ENCODE results near the gene BNIPL. TPM values are rescaled to one million over a fixed set of nuclear protein-coding genes. Genes with fewer than 3 reads are reported as not detected.

Gene BNIPL
- total RNA-seq, 2 experiments from 2014 or later = 0.30 to 0.42 TPM

DNA sequence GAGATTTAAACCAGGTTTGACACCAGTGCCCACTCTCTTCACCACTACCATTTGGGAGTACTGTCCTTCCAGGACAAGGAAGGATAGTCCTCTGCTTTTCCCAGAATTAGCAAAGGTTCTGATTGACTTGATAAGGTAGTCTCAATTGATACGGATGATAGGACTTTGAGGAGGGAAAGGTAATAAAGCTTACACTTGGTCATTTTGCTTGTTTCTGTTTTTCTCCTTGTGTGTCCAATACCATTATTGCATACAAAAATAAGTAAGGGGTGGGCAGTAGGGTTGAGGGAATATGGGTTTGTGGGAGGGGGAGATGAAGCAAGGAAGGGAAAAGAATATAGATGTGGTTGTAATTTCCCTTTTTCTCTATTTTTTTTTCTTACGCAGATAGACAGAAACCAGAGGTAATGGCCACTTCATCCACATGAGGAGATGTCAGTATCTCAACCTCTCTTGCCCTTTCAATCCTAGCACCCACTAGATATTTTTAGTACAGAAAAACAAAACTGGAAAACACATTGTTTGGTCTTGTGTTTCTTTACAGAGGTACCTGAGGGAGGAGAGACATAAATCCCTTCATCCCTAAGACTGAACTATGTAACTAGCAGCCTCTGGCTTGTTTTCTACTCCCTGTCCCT, 13.8 kb downstream of the BNIPL start:
- Mint-ChIP-seq H3K27me3 (no peaks in the 10 kb centered on the region), H3K27ac (peak overlapping the region; percentile 90), H3K4me1 (ENCODE audit: low read depth) (peaks cover 85% of the 10 kb centered on the region), H3K36me3 (ENCODE audit: low read depth) (peaks cover 66% of the 10 kb centered on the region), H3K4me3 (peak overlapping the region; percentile 93), H3K9me3 (no peaks in the 10 kb centered on the region)
- ChIA-PET CTCF (interaction anchor here (0.7 to 8.3 kb wide), 5 partner anchors 8 to 26 kb away, joined by 3 to 58 read pairs (median 11); partner anchors contain the start of genes CDC42SE1, GABPB2 and MLLT11), POLR2A (interaction anchor here (1.0 to 6.7 kb wide), 8 partner anchors 9 to 107 kb away, joined by 4 to 144 read pairs (median 11); partner anchors contain the start of genes BNIPL, CDC42SE1, GABPB2 and MINDY1)
- H3K4me3 ChIP-seq (ENCODE audit: low read length) = no peak overlapping the region
- no peaks in the 10 kb centered on the region for H3K9me3 ChIP-seq (ENCODE audit: control insufficient read depth in 1 of 2, insufficient read depth in 1 of 2, low read length in 2 of 2)
- no peak for ATAC-seq (ENCODE audit: poor library complexity)
- peak overlapping the region in 1 of 2 donors; percentile 34 for H3K27ac ChIP-seq (ENCODE audit: low read depth in 1 of 2, low read length in 2 of 2)
- peaks cover 43% of the 10 kb centered on the region for H3K36me3 ChIP-seq (ENCODE audit: insufficient read depth, low read length)
- no peak for TF ChIP-seq CTCF (IDR thresholded peaks at IDR 0.05)
- no peaks in the 10 kb centered on the region for H3K27me3 ChIP-seq (ENCODE audit: control insufficient read depth in 1 of 2, insufficient read depth in 2 of 2, low read length in 2 of 2)
- intact Hi-C loops (cut with DNase I, micrococcal nuclease) = no loop called here
- H3K4me1 ChIP-seq (ENCODE audit: insufficient read depth, low read length) = peaks cover 72% of the 10 kb centered on the region
- DNase-seq = no peak

DNA sequence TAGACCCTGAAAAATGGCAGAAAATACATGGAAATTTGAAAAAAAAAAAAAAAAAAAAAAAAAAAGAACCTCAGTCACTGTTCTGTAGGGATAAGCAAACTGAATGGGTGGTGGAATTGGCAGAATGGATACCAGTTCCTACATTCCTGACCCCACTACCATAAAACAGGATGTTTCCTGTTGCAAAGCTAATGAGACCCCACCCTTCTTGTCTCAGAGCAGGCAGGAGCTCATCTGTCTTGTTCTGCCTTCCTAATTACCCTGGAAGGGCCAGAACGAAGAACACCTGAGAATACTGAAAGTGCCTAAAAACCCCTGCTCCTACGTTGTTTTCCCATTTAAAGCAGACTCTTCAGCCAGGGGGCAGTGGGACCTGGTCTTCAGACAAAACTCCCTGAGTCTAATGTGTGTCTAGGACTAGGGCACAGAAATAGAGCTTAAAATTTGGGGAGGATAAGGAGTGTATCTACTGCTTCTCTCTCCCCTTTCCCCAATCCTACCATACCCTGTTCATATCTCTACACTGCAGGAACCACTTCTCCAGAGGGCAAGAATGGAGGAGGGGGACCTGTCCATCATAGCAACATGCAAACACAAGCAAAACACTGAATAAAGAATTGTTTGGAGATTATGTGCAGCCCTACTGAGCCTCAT, 15.1 kb downstream of the BNIPL start:
- intact Hi-C loops (cut with DNase I, micrococcal nuclease) = no loop called here
- peak overlapping the region in 1 of 2 donors; percentile 41 for H3K27ac ChIP-seq (ENCODE audit: low read depth in 1 of 2, low read length in 2 of 2)
- H3K9me3 ChIP-seq (ENCODE audit: control insufficient read depth in 1 of 2, insufficient read depth in 1 of 2, low read length in 2 of 2) = no peaks in the 10 kb centered on the region
- H3K36me3 Mint-ChIP-seq (ENCODE audit: low read depth) = peaks cover 79% of the 10 kb centered on the region
- H3K27me3 ChIP-seq (ENCODE audit: control insufficient read depth in 1 of 2, insufficient read depth in 2 of 2, low read length in 2 of 2) = no peaks in the 10 kb centered on the region
- POLR2A ChIA-PET = interaction anchor here (0.7 to 6.7 kb wide), 7 partner anchors 8 to 106 kb away, joined by 3 to 144 read pairs (median 13); partner anchors contain the start of genes BNIPL, CDC42SE1, GABPB2 and MLLT11
- H3K4me3 ChIP-seq (ENCODE audit: low read length) = no peak overlapping the region
- ATAC-seq (ENCODE audit: poor library complexity) = no peak
- peaks cover 82% of the 10 kb centered on the region for H3K4me1 ChIP-seq (ENCODE audit: insufficient read depth, low read length)
- TF ChIP-seq CTCF (IDR thresholded peaks at IDR 0.05) = no peak
- peak overlapping the region; percentile 54 for H3K4me3 Mint-ChIP-seq
- no peak for DNase-seq
- peaks cover 88% of the 10 kb centered on the region for H3K4me1 Mint-ChIP-seq (ENCODE audit: low read depth)
- peak overlapping the region; percentile 90 for H3K27ac Mint-ChIP-seq
- H3K36me3 ChIP-seq (ENCODE audit: insufficient read depth, low read length) = peaks cover 55% of the 10 kb centered on the region
- H3K27me3 Mint-ChIP-seq = no peaks in the 10 kb centered on the region
- H3K9me3 Mint-ChIP-seq = no peaks in the 10 kb centered on the region
- CTCF ChIA-PET = interaction anchor here (0.6 to 2.7 kb wide), 5 partner anchors 8 to 55 kb away, joined by 3 to 13 read pairs (median 5); partner anchors contain the start of genes CDC42SE1 and GABPB2

GRCh38 chr1:151054971-151055547, 18.7 kb downstream of the BNIPL start:
- Mint-ChIP-seq H3K9me3 (no peaks in the 10 kb centered on the region), H3K4me3 (peak overlapping the region; percentile 97), H3K36me3 (ENCODE audit: low read depth) (peaks cover 96% of the 10 kb centered on the region), H3K27ac (peak overlapping the region; percentile 90), H3K4me1 (ENCODE audit: low read depth) (peaks cover 72% of the 10 kb centered on the region), H3K27me3 (no peaks in the 10 kb centered on the region)
- peaks cover 68% of the 10 kb centered on the region for H3K4me1 ChIP-seq (ENCODE audit: insufficient read depth, low read length)
- ATAC-seq (ENCODE audit: poor library complexity) = no peak
- POLR2A ChIA-PET = interaction anchor here (0.6 to 7.7 kb wide), 9 partner anchors 8 to 691 kb away, joined by 3 to 78 read pairs (median 7); partner anchors contain the start of genes C1orf56, GABPB2, MINDY1 and RPRD2
- no peaks in the 10 kb centered on the region for H3K27me3 ChIP-seq (ENCODE audit: control insufficient read depth in 1 of 2, insufficient read depth in 2 of 2, low read length in 2 of 2)
- no peak for DNase-seq
- no peak for TF ChIP-seq CTCF (IDR thresholded peaks at IDR 0.05)
- H3K36me3 ChIP-seq (ENCODE audit: insufficient read depth, low read length) = peaks cover 64% of the 10 kb centered on the region
- CTCF ChIA-PET = interaction anchor here (0.9 to 2.3 kb wide), 4 partner anchors 28 to 49 kb away, joined by 4 to 10 read pairs (median 6); no protein-coding TSS in a partner anchor
- intact Hi-C loops (cut with DNase I, micrococcal nuclease) = no loop called here
- H3K4me3 ChIP-seq (ENCODE audit: low read length) = peak overlapping the region; percentile 64
- peak overlapping the region; percentile 88 to 93 for H3K27ac ChIP-seq (ENCODE audit: low read depth in 1 of 2, low read length in 2 of 2)
- H3K9me3 ChIP-seq (ENCODE audit: control insufficient read depth in 1 of 2, insufficient read depth in 1 of 2, low read length in 2 of 2) = no peaks in the 10 kb centered on the region

Measured in CD4-positive, alpha-beta T cell (primary cell).